CMK (cell line): ENCODE measurements around the gene MRGPRE.

ENCODE experiments used
- DNase-seq: peaks from one replicate; pipeline ENCODE4 v3.0.0-alpha.2; 2010; ENCODE audit warnings: low read depth

Gene MRGPRE

DNA sequence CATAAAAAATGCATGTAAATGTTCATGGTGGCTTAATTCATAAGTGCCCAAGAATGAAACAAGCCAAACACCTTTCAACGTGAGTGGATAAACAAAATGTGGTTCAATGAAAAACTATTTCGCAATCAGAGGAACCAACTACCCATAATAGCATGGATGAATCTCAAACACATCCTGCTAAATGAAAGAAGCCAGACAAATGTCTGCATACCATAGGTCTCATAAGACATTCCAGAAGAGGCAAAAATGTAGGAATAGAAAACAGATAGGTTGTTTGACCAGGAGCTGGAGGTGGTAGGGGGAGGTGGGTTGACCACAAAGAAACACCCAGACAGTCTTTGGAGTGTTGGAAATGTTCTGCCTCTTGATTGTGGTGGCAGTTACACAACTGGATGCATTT, 53.9 kb downstream of the MRGPRE start:
- DNase-seq, result no peak

DNA sequence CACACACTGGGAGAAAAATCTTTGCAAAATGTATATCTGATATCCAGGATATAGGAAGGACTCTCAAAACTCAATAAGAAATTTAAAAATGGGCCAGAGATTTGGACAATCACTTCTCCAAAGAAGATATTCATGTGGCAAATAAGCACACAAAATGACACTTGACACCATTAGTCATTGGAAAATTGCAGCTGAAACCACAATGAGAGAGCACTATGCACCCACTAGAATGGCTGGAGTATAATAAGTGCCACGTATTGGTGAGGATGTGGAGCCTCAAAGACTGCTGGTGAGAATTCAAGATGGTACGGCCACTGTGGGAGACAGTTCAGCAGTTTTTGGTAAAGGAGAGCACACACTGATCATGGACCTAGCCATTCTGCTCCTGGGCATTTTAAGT, 54.3 kb downstream of the MRGPRE start:
- no peak for DNase-seq
